IMR-90 (cell line): ENCODE measurements around the gene RMDN2. TPM values are rescaled to one million over a fixed set of nuclear protein-coding genes. Genes with fewer than 3 reads are reported as not detected.

ENCODE experiments used
- ATAC-seq: fragments of 200-7000 bp; cut with Tn5 transposase; 2 replicates; pipeline ENCODE4 v1.9.1; 2020; ENCODE audit warnings: low read depth, mild to moderate bottlenecking, moderate library complexity
- BruUV-seq: library from RNA; stranded (reverse); fragments of 400-500 nt; replicated peaks from 2 replicates; lab custom pipeline; 2021; lab: Mats Ljungman, UMichigan
- CTCF ChIA-PET: fragments of 300-600 bp; formaldehyde crosslinking; extraction: SDS; loops from one replicate; lab custom pipeline; 2021; ENCODE audit warnings: antibody characterized with exemption; lab: Yijun Ruan, JAX
- POLR2A ChIA-PET: fragments of 300-600 bp; sonication (Branson Sonifier 250); formaldehyde crosslinking; loops from one replicate; lab custom pipeline; 2022; ENCODE audit warnings: antibody characterized with exemption; ENCODE audit not compliant: unreplicated experiment; lab: Charles Lee
- DNase-seq: peaks from one replicate; pipeline ENCODE4 v3.0.0; 2013
- H2AFZ ChIP-seq: replicated peaks from 2 replicates; pipeline ENCODE3; 2013; ENCODE audit warnings: low read length, mild to moderate bottlenecking; ENCODE audit not compliant: poor library complexity
- H2AK5ac ChIP-seq: 2 replicates; pipeline ENCODE4 v1.6.1; 2013; ENCODE audit warnings: low read depth, low read length, inconsistent platforms
- H2AK9ac ChIP-seq: replicated peaks from 2 replicates; pipeline ENCODE3; 2013; ENCODE audit warnings: mild to moderate bottlenecking, low read depth, low read length, moderate library complexity; ENCODE audit not compliant: poor library complexity
- H2BK120ac ChIP-seq: 2 replicates; pipeline ENCODE4 v1.6.1; 2013; ENCODE audit warnings: low read depth, low read length, inconsistent platforms
- H2BK15ac ChIP-seq: 3 replicates; pipeline ENCODE4 v1.6.1; 2013; ENCODE audit warnings: low read depth, low read length, inconsistent platforms
- H2BK20ac ChIP-seq: 2 replicates; pipeline ENCODE4 v1.6.1; 2013; ENCODE audit warnings: low read depth, mild to moderate bottlenecking, inconsistent platforms, low read length, moderate library complexity
- H2BK5ac ChIP-seq: 2 replicates; pipeline ENCODE4 v1.6.1; 2013; ENCODE audit warnings: mild to moderate bottlenecking, low read depth, low read length, inconsistent platforms; ENCODE audit not compliant: poor library complexity, severe bottlenecking
- H3K14ac ChIP-seq: replicated peaks from 2 replicates; pipeline ENCODE4 v1.6.1; 2013; ENCODE audit warnings: low read depth, low read length, inconsistent platforms
- H3K18ac ChIP-seq: 2 replicates; pipeline ENCODE4 v1.6.1; 2013; ENCODE audit warnings: low read depth, low read length, control low read depth
- H3K23ac ChIP-seq: 2 replicates; pipeline ENCODE4 v1.6.1; 2013; ENCODE audit warnings: low read depth, low read length, inconsistent platforms
- H3K27ac ChIP-seq: 2 replicates; pipeline ENCODE4 v1.5.1; 2013; ENCODE audit warnings: mild to moderate bottlenecking, control low read depth, low read length; ENCODE audit not compliant: insufficient read depth
- H3K27me3 ChIP-seq: 2 replicates; pipeline ENCODE4 v1.6.1; 2013; ENCODE audit warnings: low read length; ENCODE audit not compliant: control insufficient read depth, insufficient read depth
- H3K36me3 ChIP-seq: 2 replicates; pipeline ENCODE4 v1.6.1; 2013; ENCODE audit warnings: low read length, mixed read lengths; ENCODE audit not compliant: control insufficient read depth, insufficient read depth
- H3K4ac ChIP-seq: 2 replicates; pipeline ENCODE4 v1.6.1; 2013; ENCODE audit warnings: low read depth, low read length, inconsistent platforms
- H3K4me1 ChIP-seq: 2 replicates; pipeline ENCODE4 v1.6.1; 2013; ENCODE audit warnings: low read length, mixed read lengths; ENCODE audit not compliant: control insufficient read depth, insufficient read depth
- H3K4me2 ChIP-seq: 2 replicates; pipeline ENCODE4 v1.6.1; 2013; ENCODE audit warnings: low read depth, mild to moderate bottlenecking, control low read depth, low read length, moderate library complexity
- H3K4me3 ChIP-seq: 2 replicates; pipeline ENCODE4 v1.5.1; 2013; ENCODE audit warnings: low read depth, mild to moderate bottlenecking, control low read depth, low read length, moderate library complexity; ENCODE audit not compliant: insufficient read depth
- H3K56ac ChIP-seq: 2 replicates; pipeline ENCODE4 v1.6.1; 2013; ENCODE audit warnings: low read length, inconsistent platforms; ENCODE audit not compliant: insufficient read depth; ENCODE audit errors: extremely low read depth
- H3K79me1 ChIP-seq, 2 experiments: 2 replicates each; pipeline ENCODE4 v1.6.1; 2013; ENCODE audit warnings: low read length in 2 of 2, inconsistent platforms in 1 of 2, low read depth in 1 of 2
- H3K9ac ChIP-seq: 2 replicates; pipeline ENCODE4 v1.6.1; 2013; ENCODE audit warnings: low read depth, low read length, control low read depth
- H3K9me1 ChIP-seq: 2 replicates; pipeline ENCODE4 v1.6.1; 2013; ENCODE audit warnings: low read length, inconsistent platforms; ENCODE audit not compliant: insufficient read depth
- H3K9me3 ChIP-seq: 2 replicates; pipeline ENCODE4 v1.6.1; 2013; ENCODE audit warnings: low read length; ENCODE audit not compliant: control insufficient read depth, insufficient read depth
- H4K20me1 ChIP-seq: 2 replicates; pipeline ENCODE4 v1.6.1; 2013; ENCODE audit warnings: low read length, inconsistent platforms; ENCODE audit not compliant: insufficient read depth
- H4K5ac ChIP-seq: 2 replicates; pipeline ENCODE4 v1.6.1; 2013; ENCODE audit warnings: mild to moderate bottlenecking, low read depth, low read length, control low read depth
- H4K8ac ChIP-seq, 2 experiments: 2 replicates each; pipeline ENCODE4 v1.6.1; 2013; ENCODE audit warnings: low read depth in 2 of 2, low read length in 2 of 2, control low read depth in 1 of 2, inconsistent platforms in 1 of 2
- H4K91ac ChIP-seq: 2 replicates; pipeline ENCODE4 v1.6.1; 2013; ENCODE audit warnings: low read depth, low read length, inconsistent platforms; ENCODE audit not compliant: insufficient read depth
- CHD1 ChIP-seq: IDR thresholded peaks from 2 replicates; pipeline ENCODE4 v1.6.1; 2012; ENCODE audit warnings: low read depth, low read length, improper control_type of control experiment
- MAFK ChIP-seq: IDR thresholded peaks from 2 replicates; pipeline ENCODE4 v1.6.1; 2012; ENCODE audit warnings: low read depth, low read length, improper control_type of control experiment
- POLR2A ChIP-seq: IDR thresholded peaks from 2 replicates; pipeline ENCODE4 v1.6.1; 2012; ENCODE audit warnings: mild to moderate bottlenecking, low read depth, low read length
- RAD21 ChIP-seq: IDR thresholded peaks from 2 replicates; pipeline ENCODE4 v1.6.1; 2012; ENCODE audit warnings: low read length, improper control_type of control experiment
- WGBS, 2 experiments: methylation state at CpG; one replicate each; pipeline versions ENCODE4 v1.1.5 to v1.1.7; 2013; ENCODE audit warnings: missing lambda C conversion rate in 2 of 2; ENCODE audit not compliant: insufficient read length in 1 of 2; ENCODE audit errors: extremely low coverage in 2 of 2; 5-methylcytosine and 5-hydroxymethylcytosine counted together
- dilution Hi-C: fragments of 300-500 bp; cut with HindIII; formaldehyde crosslinking; loops from one replicate; pipeline ENCODE4 v1.14.3; 2018; ENCODE audit warnings: low sequenced_read_pairs; ENCODE audit not compliant: unreplicated experiment
- in situ Hi-C: fragments of 300-500 bp; cut with MboI; formaldehyde crosslinking; loops from 3 replicates; pipeline ENCODE4 v1.14.3; 2019; ENCODE audit warnings: low sequenced_read_pairs, inconsistent platforms, mixed read lengths
- intact Hi-C: fragments of 100-400 bp; cut with micrococcal nuclease; formaldehyde crosslinking; loops from 2 replicates; pipeline ENCODE4 v1.10.0; 2022
- polyA plus RNA-seq, 3 experiments: library from polyadenylated mRNA; depleted of rRNA; stranded (reverse); fragments of >200 nt; gene quantifications; 2 replicates each; pipeline ENCODE4 v1.2.3, GENCODE V29; 2012; ENCODE audit warnings: low replicate concordance in 1 of 3
- total RNA-seq: library from RNA; depleted of rRNA; stranded (reverse); fragments of >200 nt; gene quantifications from 2 replicates; pipeline ENCODE4 v1.2.3, GENCODE V29; 2012
- TF ChIP-seq, protein P1 (sequence below): conservative IDR thresholded peaks from 2 replicates; pipeline ENCODE4 v1.5.1; 2012; ENCODE audit warnings: mild to moderate bottlenecking, low read depth, low read length, improper control_type of control experiment
- TF ChIP-seq, protein P2 (sequence below): fragments of 150-350 bp; IDR thresholded peaks from 2 replicates; pipeline ENCODE4 v1.6.1; 2017; ENCODE audit warnings: mild to moderate bottlenecking, antibody characterized with exemption, low read length, low read depth

RMDN2 gene
- total and polyA plus RNA-seq, 2 of the 4 experiments (the other 2 are of a cell fraction): 2.3 to 3.0 TPM

DNA sequence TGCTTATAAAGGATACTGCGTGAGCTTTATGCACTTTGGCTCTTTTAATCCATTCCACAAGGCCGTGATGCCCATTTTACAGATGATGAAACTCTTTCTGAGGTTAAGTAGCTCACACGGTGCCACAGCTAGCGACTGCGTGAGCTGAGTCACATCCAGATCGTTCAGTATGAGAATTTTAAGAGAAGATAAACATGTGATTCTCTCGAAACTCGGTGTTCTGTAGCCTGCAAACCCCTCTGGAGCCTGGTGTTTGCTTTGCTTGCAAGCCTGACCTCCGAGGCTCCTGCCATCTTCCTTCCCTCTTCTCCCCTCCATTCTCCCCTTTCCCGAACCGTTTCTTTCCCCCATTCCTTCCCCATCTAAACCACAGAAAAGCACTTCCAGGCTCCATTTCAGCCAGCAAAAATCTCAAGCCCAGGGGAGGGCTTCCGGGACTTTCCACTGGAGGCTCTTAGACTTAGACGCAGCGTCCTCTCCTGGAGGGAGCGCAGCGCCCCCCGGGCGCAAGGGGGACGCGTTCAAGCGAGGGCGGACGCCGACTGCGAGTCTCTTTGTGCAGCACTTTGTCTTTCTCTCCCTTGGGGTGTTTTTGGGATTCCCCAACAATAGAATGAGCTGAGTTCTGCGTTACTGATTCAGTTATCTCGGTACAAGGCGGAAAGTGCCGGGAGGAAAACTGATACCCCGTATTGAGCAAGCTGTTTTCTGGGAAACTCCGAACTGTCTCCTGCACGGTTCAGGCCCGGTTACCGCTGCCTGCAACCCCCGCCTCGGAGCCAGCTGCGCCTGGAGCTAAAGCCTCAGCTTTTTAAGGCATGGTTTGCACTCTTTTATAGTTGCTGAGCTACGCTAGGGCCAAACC, 112.9 kb downstream of the RMDN2 start:
- Histone ChIP-seq H3K9me1 (no peaks in the 10 kb centered on the region), H4K91ac (no peak overlapping the region), H4K5ac (no peak overlapping the region; the same call in 1 of the 2 replicates), H3K56ac (no peak overlapping the region; the same call in 1 of the 2 replicates), H2BK20ac (no peak overlapping the region), H3K4me1 (peaks cover 6% of the 10 kb centered on the region; the same call in 1 of the 2 replicates), H2AK9ac (peak overlapping the region; percentile 53), H3K18ac (peak overlapping the region; percentile 5; the same call in 1 of the 2 replicates), H3K4me3 (peak overlapping the region; percentile 9), H3K79me1 (no peaks in the 10 kb centered on the region), H3K23ac (peak overlapping the region; percentile 81; the same call in 1 of the 2 replicates), H2BK15ac (no peak overlapping the region), H2BK5ac (no peak overlapping the region), H4K8ac (peak overlapping the region in 1 of 2 experiments; percentile 9; a peak in 1 of 4 replicates), H3K9ac (peak overlapping the region; percentile 45; the same call in 1 of the 2 replicates), H3K4me2 (peak overlapping the region; percentile 72), H3K36me3 (no peaks in the 10 kb centered on the region), H3K9me3 (peaks cover 2% of the 10 kb centered on the region; the same call in 1 of the 2 replicates), H2AFZ (peak overlapping the region; percentile 84), H3K4ac (peak overlapping the region; percentile 16; the same call in 1 of the 2 replicates), H3K27ac (peak overlapping the region; percentile 32; the same call in 1 of the 2 replicates), H2AK5ac (no peak overlapping the region; the same call in 1 of the 2 replicates), H2BK120ac (peak overlapping the region; percentile 68), H4K20me1 (no peaks in the 10 kb centered on the region), H3K27me3 (peaks cover 28% of the 10 kb centered on the region), H3K14ac (peak overlapping the region; percentile 66; the same call in 1 of the 2 replicates)
- intact Hi-C loops (loop anchor here (5.0 kb wide), 1 partner anchor 224 kb away; no protein-coding TSS in a partner anchor), in situ Hi-C loops (no loop called here), dilution Hi-C loops (no loop called here)
- ChIA-PET CTCF (interaction anchor here (0.6 to 1.8 kb wide), 4 partner anchors 7 to 10 kb away, joined by 3 to 7 read pairs (median 4); no protein-coding TSS in a partner anchor), POLR2A (no interaction called here)
- TF ChIP-seq RAD21: no peak
- no peak for TF ChIP-seq POLR2A
- TF ChIP-seq, protein P1, sequence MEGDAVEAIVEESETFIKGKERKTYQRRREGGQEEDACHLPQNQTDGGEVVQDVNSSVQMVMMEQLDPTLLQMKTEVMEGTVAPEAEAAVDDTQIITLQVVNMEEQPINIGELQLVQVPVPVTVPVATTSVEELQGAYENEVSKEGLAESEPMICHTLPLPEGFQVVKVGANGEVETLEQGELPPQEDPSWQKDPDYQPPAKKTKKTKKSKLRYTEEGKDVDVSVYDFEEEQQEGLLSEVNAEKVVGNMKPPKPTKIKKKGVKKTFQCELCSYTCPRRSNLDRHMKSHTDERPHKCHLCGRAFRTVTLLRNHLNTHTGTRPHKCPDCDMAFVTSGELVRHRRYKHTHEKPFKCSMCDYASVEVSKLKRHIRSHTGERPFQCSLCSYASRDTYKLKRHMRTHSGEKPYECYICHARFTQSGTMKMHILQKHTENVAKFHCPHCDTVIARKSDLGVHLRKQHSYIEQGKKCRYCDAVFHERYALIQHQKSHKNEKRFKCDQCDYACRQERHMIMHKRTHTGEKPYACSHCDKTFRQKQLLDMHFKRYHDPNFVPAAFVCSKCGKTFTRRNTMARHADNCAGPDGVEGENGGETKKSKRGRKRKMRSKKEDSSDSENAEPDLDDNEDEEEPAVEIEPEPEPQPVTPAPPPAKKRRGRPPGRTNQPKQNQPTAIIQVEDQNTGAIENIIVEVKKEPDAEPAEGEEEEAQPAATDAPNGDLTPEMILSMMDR: no peak
- TF ChIP-seq, protein P2, sequence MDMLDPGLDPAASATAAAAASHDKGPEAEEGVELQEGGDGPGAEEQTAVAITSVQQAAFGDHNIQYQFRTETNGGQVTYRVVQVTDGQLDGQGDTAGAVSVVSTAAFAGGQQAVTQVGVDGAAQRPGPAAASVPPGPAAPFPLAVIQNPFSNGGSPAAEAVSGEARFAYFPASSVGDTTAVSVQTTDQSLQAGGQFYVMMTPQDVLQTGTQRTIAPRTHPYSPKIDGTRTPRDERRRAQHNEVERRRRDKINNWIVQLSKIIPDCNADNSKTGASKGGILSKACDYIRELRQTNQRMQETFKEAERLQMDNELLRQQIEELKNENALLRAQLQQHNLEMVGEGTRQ: no peak
- TF ChIP-seq MAFK: no peak
- TF ChIP-seq CHD1: no peak
- no TSS peak for BruUV-seq
- peak; percentile 84 for ATAC-seq
- peak; percentile 47 for DNase-seq
- whole genome bisulfite sequencing, 2 experiments: 31% methylated on average over 8 of the region's 38 CpGs; no CpG with 5 or more reads in 1 of the 2 experiments
